Caco-2 (cell line): Measurements from ENCODE around the gene AIG1. TPM values are rescaled to one million over a fixed set of nuclear protein-coding genes. Genes with fewer than 3 reads are reported as not detected.

Source experiments
- BruUV-seq: library from RNA; stranded (reverse); fragments of 400-500 nt; replicated peaks from 2 replicates; lab custom pipeline; 2021; lab: Mats Ljungman, UMichigan
- CTCF ChIA-PET: fragments of 300-600 bp; sonication (Branson Sonifier 250); formaldehyde crosslinking; loops from one replicate; lab custom pipeline; 2022; ENCODE audit warnings: antibody characterized with exemption; lab: Charles Lee
- POLR2A ChIA-PET: fragments of 300-600 bp; sonication (Branson Sonifier 250); formaldehyde crosslinking; loops from one replicate; lab custom pipeline; 2022; ENCODE audit warnings: antibody characterized with exemption; lab: Charles Lee
- DNase-seq, 2 experiments: peaks; one replicate each; pipeline versions ENCODE4 v3.0.0 to v3.0.0-alpha.2; 2020 to 2022
- H3K27me3 ChIP-seq: replicated peaks from 2 replicates; pipeline ENCODE4 v1.6.0; 2011; ENCODE audit warnings: low read length; ENCODE audit not compliant: control insufficient read depth, insufficient read depth
- H3K36me3 ChIP-seq: 2 replicates; pipeline ENCODE4 v1.5.1; 2011; ENCODE audit warnings: low read length; ENCODE audit not compliant: control insufficient read depth, insufficient read depth
- H3K4me1 ChIP-seq: fragments of 250-450 bp; sonication (Bioruptor Pico); 2 replicates; pipeline ENCODE4 v1.5.1; 2020; ENCODE audit warnings: mild to moderate bottlenecking
- H3K4me3 ChIP-seq: 2 replicates; pipeline ENCODE4 v1.5.1; 2011; ENCODE audit warnings: low read depth, mild to moderate bottlenecking, control low read depth, low read length
- H3K9me3 ChIP-seq: fragments of 250-450 bp; sonication (Bioruptor Pico); 2 replicates; pipeline ENCODE4 v1.5.1; 2020; ENCODE audit warnings: mild to moderate bottlenecking, moderate library complexity
- H3K27ac Mint-ChIP-seq: one replicate; pipeline ENCODE4 v1.8.0; 2022; ENCODE audit warnings: mixed read lengths; ENCODE audit not compliant: unreplicated experiment
- H3K27me3 Mint-ChIP-seq: one replicate; pipeline ENCODE4 v1.8.0; 2022; ENCODE audit warnings: mixed read lengths; ENCODE audit not compliant: insufficient read depth, unreplicated experiment
- H3K36me3 Mint-ChIP-seq: one replicate; pipeline ENCODE4 v1.8.0; 2022; ENCODE audit warnings: mild to moderate bottlenecking, mixed read lengths; ENCODE audit not compliant: insufficient read depth, unreplicated experiment
- H3K4me1 Mint-ChIP-seq: one replicate; pipeline ENCODE4 v1.8.0; 2022; ENCODE audit warnings: low read depth, mixed read lengths; ENCODE audit not compliant: unreplicated experiment
- H3K4me3 Mint-ChIP-seq: one replicate; pipeline ENCODE4 v1.8.0; 2022; ENCODE audit warnings: mild to moderate bottlenecking, moderate library complexity, mixed read lengths; ENCODE audit not compliant: unreplicated experiment
- H3K9me3 Mint-ChIP-seq: one replicate; pipeline ENCODE4 v1.8.0; 2022; ENCODE audit warnings: mixed read lengths; ENCODE audit not compliant: unreplicated experiment
- CTCF ChIP-seq, 2 experiments: fragments of 200-600 bp in 1 of 2; IDR thresholded peaks; 1 replicate in 1 of 2; 2 replicates in 1 of 2; pipeline versions ENCODE4 v1.5.1 to v1.8.0; 2011 to 2022; ENCODE audit warnings: antibody characterized with exemption in 1 of 2, control low read depth in 1 of 2, inconsistent platforms in 1 of 2, low read depth in 1 of 2, low read length in 1 of 2, mild to moderate bottlenecking in 1 of 2, moderate library complexity in 1 of 2; ENCODE audit not compliant: insufficient read depth in 1 of 2, severe bottlenecking in 1 of 2, unreplicated experiment in 1 of 2
- intact Hi-C: fragments of 100-400 bp; cut with micrococcal nuclease; formaldehyde crosslinking; loops from one replicate; pipeline ENCODE4 v1.10.0; 2022; ENCODE audit not compliant: unreplicated experiment
- total RNA-seq: library from RNA; stranded (reverse); gene quantifications from 2 replicates; pipeline ENCODE4 v1.2.3, GENCODE V29; 2022

The AIG1 gene
- total RNA-seq, 1 experiment from 2014 or later: 27.6 TPM

GRCh38 chr6:143098054-143098671 is 37.5 kb downstream of the AIG1 start:
- H3K4me3 Mint-ChIP-seq: no peak overlapping the region
- Histone ChIP-seq H3K4me3 (no peak overlapping the region), H3K27me3 (no peaks in the 10 kb centered on the region), H3K36me3 (no peaks in the 10 kb centered on the region), H3K9me3 (no peaks in the 10 kb centered on the region), H3K4me1 (no peaks in the 10 kb centered on the region)
- H3K27ac Mint-ChIP-seq: no peak overlapping the region
- H3K27me3 Mint-ChIP-seq: no peaks in the 10 kb centered on the region
- intact Hi-C loops: no loop called here
- POLR2A ChIA-PET: no interaction called here
- CTCF ChIA-PET: no interaction called here
- H3K4me1 Mint-ChIP-seq: no peaks in the 10 kb centered on the region
- no peak for DNase-seq
- H3K36me3 Mint-ChIP-seq: no peaks in the 10 kb centered on the region
- no peaks in the 10 kb centered on the region for H3K9me3 Mint-ChIP-seq
- BruUV-seq: no TSS peak
- no peak for TF ChIP-seq CTCF (IDR thresholded peaks at IDR 0.05; ENCODE audit: insufficient read depth in 1 of 2, low read depth in 1 of 2, low read length in 1 of 2, severe bottlenecking in 1 of 2, unreplicated experiment in 1 of 2)

GRCh38 chr6:143099647-143100046 is 39.0 kb downstream of the AIG1 start:
- Mint-ChIP-seq H3K27me3 (no peaks in the 10 kb centered on the region), H3K36me3 (no peaks in the 10 kb centered on the region), H3K9me3 (no peaks in the 10 kb centered on the region), H3K27ac (no peak overlapping the region), H3K4me1 (no peaks in the 10 kb centered on the region), H3K4me3 (no peak overlapping the region)
- no peak for TF ChIP-seq CTCF (IDR thresholded peaks at IDR 0.05; ENCODE audit: insufficient read depth in 1 of 2, low read depth in 1 of 2, low read length in 1 of 2, severe bottlenecking in 1 of 2, unreplicated experiment in 1 of 2)
- no peak for DNase-seq
- Histone ChIP-seq H3K36me3 (no peaks in the 10 kb centered on the region), H3K27me3 (no peaks in the 10 kb centered on the region), H3K4me3 (no peak overlapping the region), H3K4me1 (no peaks in the 10 kb centered on the region), H3K9me3 (no peaks in the 10 kb centered on the region)
- intact Hi-C loops: no loop called here
- ChIA-PET POLR2A (no interaction called here), CTCF (no interaction called here)
- no TSS peak for BruUV-seq

- no TSS peak for BruUV-seq
- H3K36me3 Mint-ChIP-seq: no peaks in the 10 kb centered on the region
- Histone ChIP-seq H3K4me3 (no peak overlapping the region), H3K27me3 (no peaks in the 10 kb centered on the region), H3K4me1 (no peaks in the 10 kb centered on the region), H3K9me3 (no peaks in the 10 kb centered on the region), H3K36me3 (no peaks in the 10 kb centered on the region)
- CTCF ChIA-PET: no interaction called here
- POLR2A ChIA-PET: no interaction called here
- H3K27ac Mint-ChIP-seq: no peak overlapping the region
- no peak for DNase-seq
- H3K9me3 Mint-ChIP-seq: no peaks in the 10 kb centered on the region
- intact Hi-C loops: no loop called here
- H3K27me3 Mint-ChIP-seq: no peaks in the 10 kb centered on the region
- TF ChIP-seq CTCF (IDR thresholded peaks at IDR 0.05; ENCODE audit: insufficient read depth in 1 of 2, low read depth in 1 of 2, low read length in 1 of 2, severe bottlenecking in 1 of 2, unreplicated experiment in 1 of 2): no peak
- H3K4me3 Mint-ChIP-seq: no peak overlapping the region
- H3K4me1 Mint-ChIP-seq: no peaks in the 10 kb centered on the region
These were observed 39.7 kb downstream of the AIG1 start for GRCh38 chr6:143100429-143100828.
